Activated naive CD4-positive, alpha-beta T cell (primary cell): Measurements from ENCODE around the gene CARS2.

Experiments
- DNase-seq, 4 experiments: peaks; one replicate each; lab custom pipeline; 2025; lab: John Stamatoyannopoulos, UW

Gene CARS2

DNA sequence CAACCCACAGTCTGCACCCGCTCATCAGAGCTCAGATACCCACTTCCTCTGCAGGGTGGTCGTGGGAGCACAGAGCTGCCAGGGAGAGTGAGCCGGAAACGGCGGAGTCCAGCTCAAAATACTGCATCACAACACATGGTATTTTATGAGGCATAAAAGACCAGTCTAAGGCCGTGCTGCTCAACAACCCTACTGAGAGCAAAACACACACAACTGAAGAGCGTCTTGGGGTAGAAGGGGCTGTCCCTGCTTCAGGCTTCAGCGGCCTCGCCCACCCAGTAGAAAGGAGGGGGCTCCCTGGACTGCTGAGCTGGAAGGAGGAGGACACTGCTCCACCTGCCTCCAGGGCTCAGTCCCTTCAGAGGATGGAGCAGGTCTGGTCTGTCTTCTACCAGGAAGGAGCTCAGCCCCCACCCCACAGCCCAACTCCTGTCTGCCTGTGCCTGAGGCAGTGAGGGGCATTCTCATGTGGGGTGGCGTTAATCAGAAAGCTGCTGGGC, 53.6 kb downstream of the CARS2 start:
- DNase-seq: no peak

GRCh38 chr13:110651726-110652230, 54.1 kb downstream of the CARS2 start:
- DNase-seq: no peak

DNA sequence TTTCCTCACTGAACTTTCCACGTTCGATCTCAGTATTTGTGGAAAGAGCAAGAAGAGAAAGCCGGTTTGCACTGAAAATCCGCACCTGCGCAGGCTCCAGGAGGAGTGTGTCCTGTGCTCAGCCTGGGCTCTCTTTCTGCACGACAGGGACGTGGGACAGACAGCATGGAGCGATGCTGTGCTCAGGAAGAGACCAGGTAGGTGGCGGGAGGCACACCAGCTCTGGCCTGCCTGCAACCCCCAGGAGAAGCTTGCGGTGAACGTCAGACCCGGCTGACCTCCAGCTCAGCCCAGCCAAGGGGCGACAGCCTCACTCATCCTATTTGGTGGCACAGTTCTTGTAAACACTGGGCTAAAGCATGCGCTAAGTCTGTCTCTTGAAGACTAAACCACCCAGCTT, 54.6 kb downstream of the CARS2 start:
- DNase-seq: no peak

DNA sequence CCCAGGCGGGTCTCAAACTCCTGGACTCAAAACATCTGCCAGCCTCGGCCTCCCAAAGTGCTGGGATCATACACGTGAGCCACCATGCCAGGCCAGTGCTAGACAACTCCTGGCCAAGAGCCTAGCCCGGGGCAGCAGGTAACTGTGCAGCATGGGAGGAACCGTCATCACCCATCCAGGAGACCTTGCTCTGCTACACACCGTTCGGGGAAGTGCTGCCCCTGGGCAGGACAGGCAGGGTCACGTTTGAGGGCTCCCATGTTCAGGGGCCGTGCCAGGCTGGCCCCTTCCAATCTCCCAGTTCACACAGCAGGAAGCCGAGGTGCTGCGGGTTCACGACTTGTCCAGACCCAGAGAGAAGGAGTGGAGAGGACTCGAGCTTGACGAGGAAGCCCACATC, 55.5 kb downstream of the CARS2 start:
- DNase-seq: no peak

DNA sequence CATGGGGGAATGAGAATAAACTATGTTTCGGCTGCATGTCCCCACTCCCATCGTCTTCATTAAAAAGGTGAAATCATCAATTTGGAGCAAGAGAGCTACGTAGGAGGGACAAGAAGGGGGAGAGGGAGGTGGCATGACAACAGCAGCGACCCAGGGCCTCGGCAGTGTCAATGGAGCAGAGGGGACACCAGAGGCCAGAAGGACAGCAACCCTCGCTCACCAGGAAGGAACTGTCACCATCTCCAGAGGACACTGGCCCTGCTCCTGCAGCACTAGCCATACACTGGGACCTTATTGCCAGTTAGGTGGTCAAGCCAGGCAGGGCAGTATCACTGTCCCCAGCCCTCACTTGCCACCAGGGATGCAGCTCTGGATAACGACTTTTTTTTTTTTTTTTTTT, 56.4 kb downstream of the CARS2 start:
- DNase-seq: no peak

GRCh38 chr13:110648848-110649421, 57.0 kb downstream of the CARS2 start:
- no peak for DNase-seq

- no peak for DNase-seq
These were observed 57.6 kb downstream of the CARS2 start for GRCh38 chr13:110648146-110648819.

- DNase-seq: no peak
These were observed 58.6 kb downstream of the CARS2 start for GRCh38 chr13:110647365-110647737.

- DNase-seq: no peak
These were observed 59.2 kb downstream of the CARS2 start for GRCh38 chr13:110646442-110647364.

DNA sequence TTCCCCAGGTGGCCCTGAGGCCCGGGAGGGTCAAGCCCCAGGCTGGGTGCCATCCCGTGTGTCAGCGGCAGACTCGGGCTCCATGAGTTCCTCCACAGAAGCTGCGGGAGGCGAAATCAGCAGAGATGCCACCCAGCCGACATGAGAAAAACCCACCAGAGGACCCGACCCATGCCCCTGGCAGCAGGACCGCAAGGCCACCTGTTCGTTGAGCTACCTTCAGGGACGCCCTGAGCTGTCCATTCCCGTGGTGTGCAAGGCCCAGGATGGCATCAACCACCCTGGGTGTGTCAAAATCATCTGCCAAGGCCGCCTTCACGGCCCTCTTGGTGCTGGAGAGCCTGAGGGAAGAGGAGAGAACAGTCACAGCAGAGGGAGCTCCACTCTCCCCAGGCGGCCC, 60.2 kb downstream of the CARS2 start:
- DNase-seq: no peak

GRCh38 chr13:110644892-110645521, 60.9 kb downstream of the CARS2 start:
- peak in 2 of 4 experiments; percentile 13 to 19 for DNase-seq

DNA sequence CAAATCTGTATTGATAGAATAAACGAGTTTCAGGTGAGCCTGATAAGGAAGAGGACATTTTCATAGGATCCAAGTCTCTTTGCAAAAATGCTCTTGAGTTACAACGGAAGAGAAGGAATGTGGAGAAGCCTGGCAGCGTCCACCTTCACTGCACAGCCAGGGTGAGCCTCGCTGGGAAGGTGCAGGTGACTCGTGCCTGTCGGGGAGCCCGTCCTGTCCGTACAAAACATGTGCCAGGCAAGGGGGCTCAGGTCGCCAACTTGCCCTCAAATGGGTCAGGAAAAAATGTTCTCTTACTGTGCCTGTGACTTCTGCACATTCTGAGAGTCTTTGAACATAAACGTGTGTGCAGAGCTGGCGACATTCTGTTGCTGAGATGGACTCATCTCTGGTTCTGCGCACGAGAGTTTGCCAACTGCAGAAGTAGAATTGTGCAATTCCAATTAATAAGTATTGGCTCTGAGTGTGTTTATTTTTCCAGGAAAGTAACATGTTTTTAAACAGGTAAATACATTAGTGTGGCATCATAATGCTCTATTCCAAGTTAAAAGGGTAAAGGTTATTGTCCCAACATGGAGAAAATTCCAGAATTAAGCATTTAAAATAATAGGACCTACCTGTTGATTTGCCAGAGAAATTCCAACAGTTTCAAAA, 62.0 kb downstream of the CARS2 start:
- no peak for DNase-seq

- no peak for DNase-seq
These were observed 62.6 kb downstream of the CARS2 start for GRCh38 chr13:110643324-110643723.

DNA sequence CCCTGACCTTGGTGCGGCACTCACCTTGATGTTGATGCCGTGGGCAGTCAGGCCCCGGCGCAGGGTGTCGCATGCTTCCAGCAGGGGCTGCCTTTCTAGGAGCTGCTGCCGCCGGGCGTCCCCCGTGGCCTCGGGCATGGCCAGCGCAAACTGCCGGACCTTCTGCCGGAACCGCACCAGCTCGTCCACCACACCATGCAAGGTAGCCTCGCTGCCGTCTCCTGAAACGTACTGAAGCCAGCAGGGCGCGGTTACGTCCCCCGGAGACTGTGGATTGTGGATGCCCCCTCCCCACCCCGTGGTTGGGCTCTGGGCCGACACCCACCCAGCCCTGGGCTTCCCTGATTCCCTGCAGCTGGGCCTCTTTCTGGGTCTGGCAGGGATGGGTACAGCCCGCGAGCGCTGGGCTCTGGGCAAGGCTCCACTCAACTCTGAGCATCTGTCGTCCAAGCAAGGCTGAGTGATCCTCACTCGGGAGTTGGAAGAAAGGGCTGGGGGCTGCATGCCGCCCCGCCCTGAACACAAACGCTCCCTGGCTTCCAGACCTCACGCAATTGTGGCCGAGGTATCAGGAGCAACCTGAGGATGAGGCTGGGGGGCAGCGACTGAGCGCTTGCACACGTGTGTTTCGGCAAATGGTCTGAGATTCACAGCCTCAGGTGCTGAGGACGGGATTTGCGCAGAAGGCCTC, 63.5 kb downstream of the CARS2 start:
- no peak for DNase-seq

DNA sequence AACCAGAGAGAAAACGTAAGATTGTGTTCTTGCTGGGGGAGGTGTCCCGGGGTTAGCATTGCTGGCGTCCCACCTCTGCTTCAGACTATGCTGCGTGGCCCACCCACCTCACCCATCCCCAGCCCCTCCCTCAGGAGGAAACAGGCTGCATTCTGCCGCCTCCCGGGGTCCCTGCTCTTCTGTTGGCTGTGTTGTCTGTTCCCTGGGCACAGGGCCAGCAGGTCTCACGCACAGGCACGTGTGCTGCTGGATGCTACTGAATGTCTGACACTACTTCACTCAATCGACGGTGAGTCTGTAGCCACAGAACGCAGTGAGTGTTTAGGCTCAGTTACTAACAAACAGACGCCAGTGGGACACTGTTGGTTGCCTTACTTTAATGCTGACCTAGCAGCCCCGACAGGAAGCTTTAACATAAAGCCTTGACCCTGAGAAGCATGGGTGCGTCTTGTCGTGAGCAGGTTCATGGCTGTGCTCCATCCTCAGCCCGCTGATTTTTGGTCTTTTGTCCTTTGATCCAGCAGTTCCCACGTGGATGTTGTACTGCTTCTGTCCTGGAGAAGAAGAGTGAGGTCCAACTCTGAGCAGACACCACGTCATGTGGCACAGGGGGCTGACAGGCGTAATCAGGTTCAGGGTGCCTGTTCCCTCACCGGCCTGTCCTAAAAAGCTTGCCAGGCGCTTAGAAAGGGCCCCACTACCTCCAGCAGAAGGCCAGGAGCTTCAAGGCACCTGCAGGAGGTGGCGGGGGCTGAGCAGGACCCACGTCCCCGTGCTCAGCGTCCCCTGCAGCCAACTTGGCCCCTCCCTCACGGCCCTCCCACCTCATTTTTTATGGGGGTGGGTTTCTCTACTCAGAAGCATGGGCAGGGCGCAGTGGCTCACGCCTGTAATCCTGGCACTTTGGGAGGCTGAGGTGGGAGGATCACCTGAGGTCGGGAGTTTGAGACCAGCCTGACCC, 64.6 kb downstream of the CARS2 start:
- no peak for DNase-seq

DNA sequence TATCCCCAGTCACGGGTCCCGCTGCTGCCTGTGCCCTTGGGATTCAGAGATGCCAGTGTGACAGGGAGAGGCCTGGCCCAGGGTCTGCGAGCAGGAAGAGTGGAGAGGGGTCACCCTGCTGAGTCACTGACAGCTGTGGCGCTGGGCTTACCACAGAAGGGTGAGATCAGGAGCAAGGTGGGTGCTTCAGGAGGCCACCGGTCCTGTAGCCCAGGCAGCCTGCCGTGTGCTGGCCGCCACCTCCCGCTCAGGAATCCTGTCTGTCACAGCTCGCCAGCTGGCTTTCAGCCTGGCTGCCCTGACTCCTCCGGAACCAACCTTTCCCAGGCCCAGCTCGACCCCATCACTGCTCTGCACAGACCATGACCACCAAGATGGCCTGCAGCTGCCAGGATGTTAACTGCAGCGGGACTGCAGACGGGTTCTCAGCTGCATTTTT, 65.3 kb downstream of the CARS2 start:
- no peak for DNase-seq

GRCh38 chr13:110639935-110640334, 66.0 kb downstream of the CARS2 start:
- no peak for DNase-seq

DNA sequence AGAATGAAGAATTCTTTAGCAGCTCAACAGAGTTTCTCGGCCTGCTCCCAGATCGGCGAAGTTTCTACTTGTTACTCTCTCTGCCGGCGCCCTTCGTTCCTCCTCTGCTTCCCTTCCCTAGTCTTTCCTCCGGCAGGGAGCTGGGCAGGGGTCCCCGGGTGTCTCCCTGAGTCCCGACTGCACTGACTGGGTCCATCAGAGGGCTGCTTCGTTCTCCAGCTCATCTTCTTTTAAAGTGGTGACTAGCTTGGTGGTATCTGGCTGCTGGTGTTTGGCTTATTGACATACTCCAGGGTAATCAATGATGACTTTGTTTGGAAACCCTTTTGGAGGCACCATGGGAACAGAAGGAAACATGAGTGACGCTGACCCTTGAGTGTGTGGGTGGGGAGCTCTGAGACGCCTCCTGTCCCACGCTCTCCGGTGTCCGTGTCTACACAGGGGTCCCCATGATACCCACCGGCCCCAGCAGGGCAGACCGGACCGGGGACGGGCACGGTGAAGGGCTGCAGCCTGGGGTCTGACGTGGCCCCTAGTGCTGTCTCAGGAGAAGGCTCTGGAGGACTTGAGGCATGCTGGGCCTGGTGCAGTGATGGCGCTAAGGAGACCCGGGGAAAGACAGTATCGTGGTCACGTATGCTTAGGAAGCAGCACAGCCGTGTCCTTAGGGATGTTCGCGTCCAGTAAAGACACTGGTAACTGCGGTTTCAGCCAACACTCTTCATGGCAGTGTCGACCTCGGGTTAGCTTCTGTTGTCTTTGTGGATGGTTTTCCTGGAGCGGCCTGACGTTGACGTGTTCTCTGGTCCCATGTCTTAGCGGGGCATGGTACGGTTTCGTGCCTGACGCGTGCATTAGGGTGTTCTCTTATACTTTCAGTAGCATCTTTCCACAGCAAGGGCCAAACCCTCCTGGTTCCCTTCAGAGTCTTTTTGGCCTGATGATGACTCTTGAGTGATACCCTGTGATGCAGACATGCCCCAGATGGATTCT, 66.8 kb downstream of the CARS2 start:
- no peak for DNase-seq

DNA sequence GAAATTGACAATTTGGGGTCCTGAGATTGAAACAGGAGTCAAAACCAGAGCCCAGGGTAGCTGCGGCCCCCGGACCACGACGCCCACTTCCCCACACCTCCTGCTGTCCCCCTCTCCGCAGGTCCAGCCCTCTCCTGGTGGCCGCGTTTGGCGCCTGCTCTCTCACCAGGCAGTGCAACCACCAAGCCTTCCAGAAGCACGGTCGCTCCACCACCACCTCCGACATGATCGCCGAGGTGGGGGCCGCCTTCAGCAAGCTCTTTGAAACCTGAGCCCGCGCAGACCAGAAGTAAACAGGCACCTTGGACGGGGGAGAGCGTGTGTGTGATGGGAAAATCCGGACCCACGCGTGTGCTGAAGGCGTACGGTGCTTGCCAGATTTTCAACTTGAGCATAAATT, 67.7 kb downstream of the CARS2 start:
- no peak for DNase-seq
